Stimulated activated CD4-positive, alpha-beta T cell treated with anti-CD3 and anti-CD28 coated beads, Interleukin-1b, Interleukin-23, amount 100 ng/mL, for 4 hours (primary cell): ENCODE results near the gene TP53INP2.
"Not testable (repeated sequence)": the region's sequence is repeated elsewhere in the genome, so short reads cannot be mapped to it uniquely, and the experiment has no call there.

Experiments
- DNase-seq, 2 donors: peaks; one replicate each; pipeline ENCODE4 v3.0.0-alpha.2; 2020; ENCODE audit warnings: low read depth in 2 of 2

The TP53INP2 gene, protein sequence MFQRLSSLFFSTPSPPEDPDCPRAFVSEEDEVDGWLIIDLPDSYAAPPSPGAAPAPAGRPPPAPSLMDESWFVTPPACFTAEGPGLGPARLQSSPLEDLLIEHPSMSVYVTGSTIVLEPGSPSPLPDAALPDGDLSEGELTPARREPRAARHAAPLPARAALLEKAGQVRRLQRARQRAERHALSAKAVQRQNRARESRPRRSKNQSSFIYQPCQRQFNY

GRCh38 chr20:34704177-34705007 lies at the start of gene TP53INP2:
TSS of gene TP53INP2 (plus strand) at chr20:34704344. CDS start at chr20:34708740, 4,396 bp downstream.
- DNase-seq, result peak; percentile 69 to 73

- DNase-seq, result not testable (repeated sequence)
Observed at GRCh38 chr20:34658654-34659053, 45.5 kb upstream of the TP53INP2 start.

- not testable (repeated sequence) for DNase-seq
Observed at GRCh38 chr20:34661811-34662210, 42.3 kb upstream of the TP53INP2 start.

- no peak for DNase-seq
Observed at GRCh38 chr20:34663213-34663943, 40.8 kb upstream of the TP53INP2 start.

GRCh38 chr20:34664751-34665150 lies 39.4 kb upstream of the TP53INP2 start:
- DNase-seq, result not testable (repeated sequence)

DNA sequence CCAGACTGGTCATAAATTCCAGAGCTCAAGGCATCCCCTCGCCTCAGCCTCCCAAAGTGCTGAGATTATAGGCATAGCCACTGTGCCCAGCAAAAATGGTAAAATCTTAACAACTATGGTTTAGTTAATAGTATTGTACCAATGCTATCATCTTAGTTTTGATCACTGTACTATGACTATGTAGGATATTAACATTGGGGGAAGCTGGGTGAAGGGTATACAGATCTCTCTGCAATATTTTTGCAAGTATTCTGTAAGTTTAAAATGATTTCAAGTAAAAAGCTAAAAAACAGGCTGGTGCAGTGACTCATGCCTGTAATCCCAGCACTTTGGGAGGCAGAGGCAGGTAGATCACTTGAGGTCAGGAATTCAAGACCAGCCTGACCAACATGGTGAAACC lies 35.0 kb upstream of the TP53INP2 start:
- no peak for DNase-seq

- no peak for DNase-seq
Observed at GRCh38 chr20:34673412-34673811, 30.7 kb upstream of the TP53INP2 start.

DNA sequence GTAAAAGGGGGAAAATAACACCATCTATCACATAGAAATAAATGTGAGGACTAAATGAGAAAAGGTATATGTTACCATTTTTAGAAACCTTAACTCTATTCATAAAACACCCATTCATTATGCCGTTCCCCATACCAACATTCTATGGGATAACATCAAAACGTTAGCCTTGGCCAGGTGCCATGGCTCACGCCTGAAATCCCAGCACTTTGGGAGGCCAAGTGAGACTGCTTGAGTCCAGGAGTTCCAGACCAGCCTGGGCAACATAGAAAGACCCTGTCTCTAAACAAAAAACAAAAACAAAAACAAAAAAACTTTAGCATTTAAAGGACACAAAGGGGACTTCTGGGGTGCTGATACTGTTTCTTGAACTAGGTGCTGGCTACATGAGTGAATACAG lies 28.6 kb upstream of the TP53INP2 start:
- no peak for DNase-seq

DNA sequence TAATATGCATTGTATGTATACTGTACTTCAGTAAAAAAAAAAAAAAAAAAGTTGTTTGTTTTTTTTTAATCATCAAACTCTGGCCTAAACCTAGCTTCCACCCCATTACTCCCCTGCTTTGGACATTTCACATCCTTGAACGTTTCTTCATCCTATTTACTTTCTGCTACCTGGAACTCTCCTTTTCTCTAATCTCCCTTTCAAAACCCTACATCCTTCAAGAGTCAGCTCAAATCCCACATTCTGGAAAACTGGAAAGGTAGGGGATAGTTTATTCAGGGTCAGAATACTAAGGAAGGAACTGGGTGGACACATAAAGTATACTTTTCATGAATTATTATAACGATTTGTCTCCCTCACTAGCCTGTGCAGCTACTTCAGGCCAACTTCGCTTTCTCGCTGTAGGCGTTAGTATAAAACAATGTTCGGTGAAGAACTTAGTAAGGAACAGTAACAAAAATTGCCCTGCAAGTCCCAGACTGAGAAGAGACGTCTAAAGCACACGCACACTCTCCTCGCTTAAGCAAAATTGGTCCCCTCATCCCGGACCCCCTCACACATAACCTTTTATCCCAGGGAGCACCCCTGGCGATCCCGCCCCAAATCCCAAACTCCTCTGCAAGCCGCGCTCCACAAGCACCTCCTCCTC lies 28.0 kb upstream of the TP53INP2 start:
- no peak for DNase-seq

GRCh38 chr20:34676642-34677373 lies 27.3 kb upstream of the TP53INP2 start, which contains the start of gene PIGU:
TSS of gene PIGU (minus strand) at chr20:34677092. CDS start at chr20:34677085, 7 bp downstream.
- peak; percentile 92 to 94 for DNase-seq

DNA sequence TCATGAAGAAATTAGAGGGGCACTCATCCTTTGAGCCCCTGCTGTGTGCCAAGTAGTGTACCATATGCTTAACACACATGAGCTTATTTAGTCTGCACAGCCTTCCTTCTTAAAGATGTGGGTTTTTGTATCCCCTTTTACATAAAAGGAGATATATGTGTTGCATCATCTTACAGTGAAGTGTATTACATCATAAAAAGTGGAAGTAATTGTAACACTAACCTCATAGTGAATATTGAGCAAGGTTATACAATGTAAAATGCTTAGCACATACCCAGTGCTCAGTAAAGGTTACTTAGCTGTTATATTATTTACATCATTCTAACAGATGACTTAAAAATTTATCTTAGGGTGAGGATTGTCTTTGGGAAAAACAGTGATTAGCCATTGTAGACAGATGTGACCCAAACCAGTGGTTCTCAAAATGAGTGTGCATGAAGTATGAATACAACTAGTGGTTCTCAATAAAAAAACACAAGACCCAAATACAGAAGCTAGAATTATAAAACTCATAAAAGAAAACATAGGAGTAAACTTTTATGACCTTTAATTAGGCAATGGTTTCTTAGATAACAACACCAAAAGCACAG lies 23.5 kb upstream of the TP53INP2 start:
- no peak for DNase-seq

GRCh38 chr20:34683667-34684066 lies 20.5 kb upstream of the TP53INP2 start:
- DNase-seq, result no peak

DNA sequence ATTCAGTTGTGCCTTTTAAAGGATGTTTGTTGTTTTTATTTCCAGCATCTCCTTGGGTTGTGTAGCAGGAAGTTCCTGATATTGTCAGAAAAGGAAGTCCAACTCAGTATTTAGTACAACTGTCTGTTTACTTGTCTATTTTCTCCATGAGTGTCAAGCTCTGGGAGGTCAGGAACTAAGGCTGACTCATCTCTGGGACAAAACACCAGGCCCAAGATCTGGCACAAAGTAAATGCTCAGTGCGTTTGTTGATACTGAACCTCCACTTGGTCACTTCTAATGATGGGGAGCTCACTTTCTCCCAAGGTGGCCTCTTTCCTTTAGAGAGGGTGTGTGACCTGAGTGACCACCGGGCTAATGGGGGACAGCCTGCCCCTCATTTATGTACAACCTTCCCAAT lies 14.7 kb upstream of the TP53INP2 start:
- DNase-seq, result no peak

GRCh38 chr20:34691838-34692237 lies 12.3 kb upstream of the TP53INP2 start:
- DNase-seq, result no peak

DNA sequence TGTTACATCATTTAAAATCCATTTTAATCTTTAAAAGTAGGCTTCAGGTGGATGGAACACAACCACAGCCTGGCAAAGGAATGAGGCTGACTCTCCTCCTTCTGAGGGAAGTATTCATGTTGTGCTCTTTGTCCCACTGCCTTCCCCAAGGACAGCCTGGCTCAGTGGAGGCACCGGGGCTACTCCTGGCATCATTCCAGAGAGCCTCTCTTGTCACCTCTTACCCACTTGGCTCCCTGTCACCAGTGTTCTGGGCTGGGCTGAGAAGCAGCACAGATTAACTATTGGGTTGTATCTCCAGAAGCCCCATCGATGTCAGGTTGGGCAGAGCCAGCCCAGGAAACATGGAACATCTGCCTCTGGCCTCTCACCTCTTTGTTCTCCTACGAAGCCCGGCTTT lies 10.7 kb upstream of the TP53INP2 start:
- no peak for DNase-seq

DNA sequence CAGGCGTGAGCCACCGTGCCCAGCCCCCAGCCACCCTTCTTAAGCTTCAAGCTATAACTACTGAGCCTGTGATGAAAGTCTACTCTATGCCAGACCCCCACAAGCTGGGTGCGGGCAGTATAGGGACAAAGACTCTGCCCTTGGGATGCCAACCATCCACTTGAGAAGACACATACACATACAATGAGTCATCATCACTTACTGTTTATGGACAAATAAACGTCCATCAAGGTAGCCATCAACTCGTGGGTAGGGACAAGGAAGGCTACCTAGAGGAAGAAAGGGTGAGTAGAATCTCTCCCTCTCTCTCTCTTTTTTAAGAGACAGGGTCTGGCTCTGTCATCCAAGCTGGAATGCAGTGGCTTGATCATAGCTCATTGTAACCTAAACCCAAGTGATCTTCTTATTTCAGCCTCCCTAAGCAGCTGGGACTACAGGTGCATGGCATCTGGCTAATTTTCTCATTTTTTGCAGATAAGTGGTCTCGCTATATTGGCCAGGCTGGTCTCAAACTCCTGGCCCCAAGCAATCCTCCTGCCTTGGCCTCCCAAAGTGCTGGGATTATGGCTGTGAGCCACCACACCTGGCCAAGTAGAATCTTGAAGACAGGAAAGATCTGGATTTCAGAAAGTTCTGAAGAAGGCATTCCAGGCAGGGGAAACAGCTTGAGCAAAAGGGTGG lies 2.6 kb upstream of the TP53INP2 start:
- no peak for DNase-seq

DNA sequence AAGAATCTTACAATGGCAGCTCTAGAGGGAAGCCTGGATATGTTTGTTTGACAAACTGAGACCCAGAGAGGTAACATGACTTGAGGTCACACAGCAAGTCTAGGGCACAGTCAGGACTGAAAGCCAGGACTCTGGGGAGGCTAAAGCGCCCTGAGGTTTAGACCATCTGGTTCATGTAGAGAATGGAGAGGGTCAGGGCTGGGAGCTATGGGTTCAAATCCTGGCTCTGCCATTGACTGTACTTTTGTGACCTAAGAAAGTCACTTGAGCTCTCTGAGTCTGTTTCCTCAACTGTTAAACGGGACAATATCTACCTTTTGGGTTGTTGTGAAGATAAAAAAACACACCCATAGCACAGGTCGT lies 1.1 kb upstream of the TP53INP2 start:
- no peak for DNase-seq

DNA sequence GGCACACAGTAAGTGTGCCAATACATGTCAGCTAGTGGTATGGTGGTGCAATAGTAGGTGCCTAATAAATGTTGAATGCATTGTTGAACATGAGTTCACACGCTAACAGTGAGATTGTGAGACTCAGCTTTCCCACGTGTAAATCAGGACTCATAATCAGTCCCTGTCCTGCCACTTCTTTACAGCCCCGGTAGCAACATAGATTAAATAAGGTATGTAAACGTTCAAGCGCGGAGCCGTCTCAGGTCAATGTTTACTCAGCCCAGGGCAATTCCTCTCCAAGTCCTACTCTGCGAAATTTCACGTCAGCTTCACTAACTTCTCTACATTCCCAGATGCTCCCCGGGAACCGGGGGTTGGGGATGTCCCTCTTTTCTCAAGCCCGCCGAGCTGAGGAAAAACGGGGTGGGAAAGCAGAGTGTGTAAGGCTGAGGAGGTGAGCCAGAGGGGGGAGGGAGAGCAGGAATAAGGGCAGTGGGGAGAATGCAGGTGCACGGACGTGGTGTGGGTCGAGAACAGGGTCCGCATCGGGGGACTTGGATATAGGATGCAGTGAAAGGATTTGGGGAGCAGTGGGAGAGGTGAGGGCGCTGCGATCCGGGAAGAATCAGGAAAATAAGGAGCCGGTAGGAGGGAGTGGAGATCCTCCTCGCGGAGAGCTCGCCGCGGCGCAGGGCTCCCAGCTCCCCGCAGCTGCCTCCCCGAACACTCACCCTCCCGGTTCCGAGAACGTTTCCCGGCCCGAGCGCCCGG lies 544 bp upstream of the TP53INP2 start:
- DNase-seq, result no peak

- DNase-seq, result no peak
Observed at GRCh38 chr20:34705008-34705396, 858 bp downstream of the TP53INP2 start.
